Parathyroid adenoma (tissue), 2 donors: ENCODE measurements around the gene RTP5.

Source experiments
- H2AFZ ChIP-seq: fragments of 300-600 bp; sonication (generic); one replicate; pipeline ENCODE4 v1.7.0; 2017; ENCODE audit warnings: antibody characterized with exemption, mild to moderate bottlenecking
- H3K27ac ChIP-seq: fragments of 300-600 bp; sonication (generic); one replicate; pipeline ENCODE4 v1.7.0; 2017
- H3K27me3 ChIP-seq: fragments of 300-600 bp; sonication (generic); one replicate; pipeline ENCODE4 v1.7.0; 2017; ENCODE audit warnings: low read length; ENCODE audit not compliant: control insufficient read depth, insufficient read depth
- H3K36me3 ChIP-seq: fragments of 300-600 bp; sonication (generic); one replicate; pipeline ENCODE4 v1.7.0; 2017; ENCODE audit warnings: low read length; ENCODE audit not compliant: control insufficient read depth, insufficient read depth
- H3K4me1 ChIP-seq: fragments of 300-600 bp; sonication (generic); one replicate; pipeline ENCODE4 v1.7.0; 2017; ENCODE audit warnings: control low read depth
- H3K4me2 ChIP-seq: fragments of 300-600 bp; sonication (generic); one replicate; pipeline ENCODE4 v1.7.0; 2017; ENCODE audit warnings: low read length
- H3K4me3 ChIP-seq: fragments of 300-600 bp; sonication (generic); one replicate; pipeline ENCODE4 v1.7.0; 2017; ENCODE audit warnings: low read depth, low read length
- H3K79me2 ChIP-seq: fragments of 300-600 bp; sonication (generic); one replicate; pipeline ENCODE4 v1.7.0; 2017; ENCODE audit warnings: control low read depth
- H3K9ac ChIP-seq: fragments of 300-600 bp; sonication (generic); one replicate; pipeline ENCODE4 v1.7.0; 2017; ENCODE audit warnings: mild to moderate bottlenecking
- H3K9me3 ChIP-seq: fragments of 300-600 bp; sonication (generic); one replicate; pipeline ENCODE4 v1.7.0; 2017; ENCODE audit warnings: low read length; ENCODE audit not compliant: control insufficient read depth
- TF ChIP-seq, protein P1 (sequence below): fragments of 300-600 bp; sonication (generic); IDR thresholded peaks from one replicate; pipeline ENCODE4 v1.7.0; 2017; ENCODE audit warnings: antibody characterized with exemption, mild to moderate bottlenecking
- donor health status: primary hyperparathyroidism.

The RTP5 gene

DNA sequence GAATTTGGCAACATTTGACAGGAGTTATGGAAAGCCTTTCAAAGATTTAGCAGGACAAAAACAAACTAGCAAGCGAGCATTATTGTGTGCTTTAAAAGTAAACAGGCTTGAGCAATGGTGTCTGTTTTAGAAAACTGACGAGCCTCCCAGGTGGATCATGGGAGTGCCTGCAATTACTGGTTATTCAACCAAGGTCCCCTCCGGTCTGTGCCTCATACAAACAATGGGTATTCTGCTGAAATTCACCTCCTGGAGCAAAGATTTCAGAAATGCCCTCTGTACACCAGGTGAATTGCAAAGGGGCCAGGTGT is 22.4 kb downstream of the RTP5 start:
- H3K27ac ChIP-seq, result no peak overlapping the region
- no peak overlapping the region for H3K4me2 ChIP-seq
- TF ChIP-seq, protein P1, sequence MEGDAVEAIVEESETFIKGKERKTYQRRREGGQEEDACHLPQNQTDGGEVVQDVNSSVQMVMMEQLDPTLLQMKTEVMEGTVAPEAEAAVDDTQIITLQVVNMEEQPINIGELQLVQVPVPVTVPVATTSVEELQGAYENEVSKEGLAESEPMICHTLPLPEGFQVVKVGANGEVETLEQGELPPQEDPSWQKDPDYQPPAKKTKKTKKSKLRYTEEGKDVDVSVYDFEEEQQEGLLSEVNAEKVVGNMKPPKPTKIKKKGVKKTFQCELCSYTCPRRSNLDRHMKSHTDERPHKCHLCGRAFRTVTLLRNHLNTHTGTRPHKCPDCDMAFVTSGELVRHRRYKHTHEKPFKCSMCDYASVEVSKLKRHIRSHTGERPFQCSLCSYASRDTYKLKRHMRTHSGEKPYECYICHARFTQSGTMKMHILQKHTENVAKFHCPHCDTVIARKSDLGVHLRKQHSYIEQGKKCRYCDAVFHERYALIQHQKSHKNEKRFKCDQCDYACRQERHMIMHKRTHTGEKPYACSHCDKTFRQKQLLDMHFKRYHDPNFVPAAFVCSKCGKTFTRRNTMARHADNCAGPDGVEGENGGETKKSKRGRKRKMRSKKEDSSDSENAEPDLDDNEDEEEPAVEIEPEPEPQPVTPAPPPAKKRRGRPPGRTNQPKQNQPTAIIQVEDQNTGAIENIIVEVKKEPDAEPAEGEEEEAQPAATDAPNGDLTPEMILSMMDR, result no peak
- H3K79me2 ChIP-seq, result no peaks in the 10 kb centered on the region
- H3K9me3 ChIP-seq, result no peaks in the 10 kb centered on the region
- H3K36me3 ChIP-seq, result no peaks in the 10 kb centered on the region
- no peaks in the 10 kb centered on the region for H3K27me3 ChIP-seq
- no peak overlapping the region for H3K4me3 ChIP-seq
- no peaks in the 10 kb centered on the region for H3K4me1 ChIP-seq
- no peak overlapping the region for H2AFZ ChIP-seq
- H3K9ac ChIP-seq, result no peak overlapping the region

DNA sequence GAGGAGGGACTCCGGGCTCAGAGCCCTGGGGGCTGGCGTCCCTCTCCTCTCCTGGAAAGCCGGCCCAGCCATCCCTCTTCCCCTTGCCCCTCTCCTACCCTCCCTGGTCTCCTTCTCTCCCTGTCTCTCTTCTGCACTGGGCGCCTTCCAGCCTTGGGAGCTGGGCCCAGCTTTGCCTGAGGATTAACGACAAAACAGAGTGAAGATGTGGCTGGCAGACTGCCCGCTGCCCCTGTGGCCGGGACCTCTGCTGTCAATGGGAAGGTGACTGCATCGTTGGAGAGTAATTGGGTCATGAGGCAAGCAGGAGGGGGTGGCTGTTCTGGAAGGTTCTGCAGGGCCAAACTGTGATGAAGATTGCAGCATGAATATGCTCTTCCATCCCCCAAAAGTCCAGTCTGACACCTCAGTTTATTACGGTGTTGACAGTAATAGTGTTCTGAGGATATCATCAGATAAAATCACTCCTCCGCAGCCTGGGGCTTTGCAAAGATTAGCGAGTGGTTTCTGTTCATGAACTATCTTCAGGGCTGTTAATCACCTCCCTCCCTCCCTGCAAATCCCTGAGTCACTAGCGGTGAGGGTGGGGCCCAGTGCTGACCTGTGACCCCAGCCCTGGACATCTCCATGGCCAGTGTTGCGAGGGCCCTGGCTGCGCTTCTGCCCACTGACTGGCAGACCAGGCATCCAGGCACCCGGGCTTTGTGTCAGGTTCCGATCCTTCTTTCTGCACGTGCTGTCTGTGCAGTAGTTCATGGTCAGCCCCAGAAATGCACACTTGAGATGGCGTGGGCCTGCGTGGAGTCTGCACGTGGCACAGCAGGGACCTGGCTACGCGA is 23.0 kb downstream of the RTP5 start:
- Histone ChIP-seq H3K4me2 (no peak overlapping the region), H3K36me3 (no peaks in the 10 kb centered on the region), H2AFZ (no peak overlapping the region), H3K79me2 (no peaks in the 10 kb centered on the region), H3K4me3 (no peak overlapping the region), H3K4me1 (no peaks in the 10 kb centered on the region), H3K9me3 (no peaks in the 10 kb centered on the region), H3K9ac (no peak overlapping the region), H3K27me3 (no peaks in the 10 kb centered on the region), H3K27ac (no peak overlapping the region)
- TF ChIP-seq, protein P1, result no peak

DNA sequence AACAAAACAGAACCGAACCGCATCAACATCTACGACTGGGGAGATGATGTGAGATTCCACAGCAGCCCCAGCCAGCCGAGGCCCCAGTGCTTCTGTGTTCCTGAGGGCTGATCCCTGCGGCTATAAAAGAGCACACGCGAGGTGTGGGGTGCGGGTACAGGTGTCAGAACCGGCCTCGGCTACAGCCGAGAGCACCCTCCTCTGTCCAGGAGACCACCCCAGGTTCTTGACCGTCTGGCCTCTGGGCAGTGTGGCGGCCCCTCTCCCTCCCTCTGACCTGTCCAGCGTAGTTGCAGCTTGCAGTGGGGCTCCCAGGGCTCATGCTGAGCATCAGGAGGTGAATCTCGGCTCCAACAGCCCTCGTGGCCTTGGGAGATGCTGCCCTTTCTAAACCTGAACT is 23.7 kb downstream of the RTP5 start:
- no peaks in the 10 kb centered on the region for H3K9me3 ChIP-seq
- H3K79me2 ChIP-seq, result no peaks in the 10 kb centered on the region
- H3K4me3 ChIP-seq, result no peak overlapping the region
- H3K36me3 ChIP-seq, result no peaks in the 10 kb centered on the region
- H2AFZ ChIP-seq, result no peak overlapping the region
- no peak overlapping the region for H3K27ac ChIP-seq
- TF ChIP-seq, protein P1, result no peak
- H3K4me1 ChIP-seq, result no peaks in the 10 kb centered on the region
- no peak overlapping the region for H3K4me2 ChIP-seq
- H3K9ac ChIP-seq, result no peak overlapping the region
- no peaks in the 10 kb centered on the region for H3K27me3 ChIP-seq

DNA sequence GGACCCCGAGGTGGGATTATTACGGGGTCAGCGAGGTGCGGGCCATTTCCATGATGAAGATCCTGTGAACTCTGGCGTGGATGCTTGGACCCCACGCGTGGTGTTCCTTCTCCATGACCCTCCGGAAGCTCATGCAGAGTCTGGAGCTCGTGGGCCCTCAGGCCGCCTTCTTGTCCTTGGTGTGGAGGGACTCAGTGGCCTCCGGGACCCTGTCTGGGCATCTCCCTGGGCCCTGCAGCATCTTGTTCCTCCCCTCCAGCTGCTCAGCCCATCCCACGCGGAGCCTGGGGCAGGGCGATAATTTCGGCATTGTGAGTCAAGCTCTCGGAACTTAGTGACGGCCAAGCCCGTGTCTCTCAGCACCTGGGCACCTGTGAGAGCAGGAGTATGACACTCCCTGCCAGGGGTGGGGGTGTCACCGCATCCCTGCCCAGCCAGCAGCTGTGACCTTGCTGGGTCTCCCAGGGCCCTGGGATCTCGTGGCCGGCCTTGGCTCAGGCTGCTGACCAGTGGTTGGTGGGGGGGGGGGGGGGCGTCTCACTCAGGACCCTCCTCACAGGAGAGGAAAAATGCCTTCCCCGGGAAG is 24.6 kb downstream of the RTP5 start:
- Histone ChIP-seq H3K27ac (no peak overlapping the region), H3K9me3 (no peaks in the 10 kb centered on the region)

More for the DNA sequence above, 24.6 kb downstream of the RTP5 start:
- Histone ChIP-seq H3K4me1 (no peaks in the 10 kb centered on the region), H3K27me3 (no peaks in the 10 kb centered on the region), H3K4me2 (no peak overlapping the region), H3K79me2 (no peaks in the 10 kb centered on the region), H2AFZ (no peak overlapping the region), H3K36me3 (no peaks in the 10 kb centered on the region), H3K9ac (no peak overlapping the region), H3K4me3 (no peak overlapping the region)
- TF ChIP-seq, protein P1, result no peak
